COLO829 (cell line): ENCODE results near the gene TNFAIP8L2.
A peak's percentile ranks its signal among the peaks of the same experiment; 100 is the strongest.
"Not testable (repeated sequence)": the region's sequence is repeated elsewhere in the genome, so short reads cannot be mapped to it uniquely, and the experiment has no call there.

Source experiments
- DNase-seq: peaks from one replicate; pipeline ENCODE4 v3.0.0; 2012; ENCODE audit warnings: low spot score

The TNFAIP8L2 gene

GRCh38 chr1:151146072-151146411 lies 10.4 kb upstream of the TNFAIP8L2 start:
- DNase-seq = no peak

DNA sequence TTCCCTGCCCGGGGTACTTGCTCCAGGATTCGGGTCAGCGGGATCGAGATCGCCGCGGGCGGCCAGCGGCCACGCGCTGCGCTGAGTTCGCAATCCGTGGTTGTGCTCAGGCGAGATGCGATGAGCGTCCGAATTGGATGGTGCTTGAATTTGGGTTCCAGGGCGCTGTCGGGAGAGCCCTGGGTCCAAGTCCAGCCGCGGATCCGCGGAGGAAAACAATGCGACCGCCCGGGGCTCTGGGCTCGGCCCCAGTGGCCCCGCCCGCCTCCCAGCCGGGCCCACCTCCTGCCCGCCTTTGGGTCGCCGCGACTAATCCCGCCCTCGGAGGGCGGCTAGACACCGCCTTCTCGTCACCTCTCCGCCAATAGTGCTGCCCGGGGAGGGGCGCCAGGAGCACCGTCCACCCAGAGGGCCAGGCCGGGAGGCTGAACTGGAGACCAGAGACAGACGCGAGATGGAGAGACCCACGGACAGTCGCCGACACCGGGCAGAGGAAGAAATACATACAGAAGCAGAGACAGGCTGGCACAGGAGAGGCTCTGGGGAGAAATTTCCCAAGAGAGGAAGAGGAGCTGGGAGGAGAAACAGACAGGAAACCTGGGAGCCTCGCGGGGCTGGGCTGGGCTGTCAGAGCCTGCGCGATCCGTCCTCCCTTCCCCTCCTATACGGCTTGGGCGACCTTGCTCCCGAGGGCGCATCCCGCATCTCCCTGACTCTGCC lies 9.9 kb upstream of the TNFAIP8L2 start, which contains the start of gene SEMA6C:
Gene SEMA6C (minus strand): TSS at position 220 of the 720 bp plus-strand sequence. CDS start 4,010 bp downstream, outside the sequence.
- peak; percentile 83 for DNase-seq

DNA sequence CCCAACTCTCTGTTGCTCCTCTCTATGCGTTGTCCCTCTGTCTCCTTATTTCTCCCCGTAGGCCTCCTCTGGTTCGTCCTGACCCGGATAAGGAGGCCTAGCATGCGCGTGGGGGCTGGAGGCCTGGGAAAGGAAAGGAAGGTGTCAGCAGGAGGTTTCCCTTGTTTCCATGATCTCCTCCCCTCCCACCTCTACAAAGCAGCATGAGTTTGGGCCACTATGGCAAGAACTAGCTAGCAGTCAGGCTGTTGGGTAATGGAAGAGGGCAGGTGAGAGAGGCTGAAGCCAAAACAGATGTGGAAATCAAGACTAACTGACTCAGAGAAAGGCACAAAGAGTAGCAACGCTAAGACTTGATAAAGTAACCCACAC lies 9.3 kb upstream of the TNFAIP8L2 start:
- DNase-seq = no peak

GRCh38 chr1:151147665-151148064 lies 8.8 kb upstream of the TNFAIP8L2 start:
- DNase-seq = no peak

GRCh38 chr1:151157067-151157531 lies 650 bp downstream of the TNFAIP8L2 start:
- DNase-seq = no peak

DNA sequence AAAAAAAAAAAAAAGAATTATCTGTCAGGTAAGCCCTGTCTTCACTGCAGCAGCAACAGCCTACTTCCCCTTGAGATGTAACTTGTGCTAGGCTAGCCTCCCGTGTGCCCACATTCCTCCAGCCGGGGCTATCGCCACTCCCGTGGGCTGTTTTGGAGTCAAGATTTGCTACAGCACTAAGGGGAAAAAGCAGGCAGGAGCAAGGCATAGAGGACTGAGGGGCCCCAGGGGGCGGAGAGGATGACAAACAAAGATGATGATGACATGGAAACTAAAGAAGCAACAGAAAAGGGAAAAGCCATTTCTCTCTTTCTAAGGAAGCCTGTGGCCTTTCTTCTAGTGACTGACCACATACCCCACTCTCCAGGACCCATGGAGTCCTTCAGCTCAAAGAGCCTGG lies 1.9 kb downstream of the TNFAIP8L2 start:
- DNase-seq = no peak

GRCh38 chr1:151158751-151159251 lies 2.4 kb downstream of the TNFAIP8L2 start:
- no peak for DNase-seq

DNA sequence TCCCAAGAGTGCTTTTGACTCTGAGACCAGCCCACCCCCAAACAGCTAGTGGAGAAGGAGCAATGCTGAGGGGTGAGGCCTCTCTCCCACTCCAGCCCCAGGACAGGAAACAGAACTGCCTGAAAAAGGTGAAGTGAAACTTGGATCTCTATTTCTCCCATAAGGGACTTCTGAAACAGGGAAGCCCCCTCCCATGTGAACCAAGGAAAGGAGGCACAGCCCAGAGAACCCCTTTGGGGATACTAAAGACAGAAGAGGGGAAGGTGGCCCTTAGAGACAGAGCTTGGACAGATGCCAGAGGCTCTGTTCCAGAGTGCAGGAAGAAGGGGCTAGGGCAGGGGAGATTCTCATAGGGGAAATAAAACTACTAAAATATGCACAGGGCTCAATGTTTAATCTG lies 2.9 kb downstream of the TNFAIP8L2 start:
- DNase-seq = no peak

DNA sequence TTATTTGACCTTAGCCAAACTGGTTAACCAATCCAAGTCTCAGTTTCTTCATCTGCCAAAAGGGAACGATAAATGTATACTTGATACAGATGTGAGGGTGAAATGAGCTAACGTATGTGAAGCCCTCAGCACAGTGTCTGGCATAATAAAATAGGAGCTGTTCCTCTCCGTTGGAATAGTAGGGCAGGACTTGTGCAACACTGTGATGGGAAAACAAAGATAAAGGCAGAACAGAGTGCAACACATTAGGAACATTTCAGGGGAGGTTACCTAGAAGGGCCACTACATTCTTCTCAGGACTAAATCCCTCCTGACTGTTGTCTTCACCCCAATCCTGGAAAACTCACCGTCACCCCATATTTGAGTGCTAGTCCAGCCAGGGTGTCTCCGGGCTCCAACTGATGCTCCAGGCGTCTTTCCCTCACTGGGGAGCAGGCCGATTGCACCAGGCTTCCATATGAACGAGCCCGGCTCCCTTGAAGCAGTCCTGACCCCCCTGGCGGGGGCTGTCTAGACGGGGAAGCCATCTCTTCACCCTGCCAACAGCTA lies 8.4 kb downstream of the TNFAIP8L2 start:
- no peak for DNase-seq

DNA sequence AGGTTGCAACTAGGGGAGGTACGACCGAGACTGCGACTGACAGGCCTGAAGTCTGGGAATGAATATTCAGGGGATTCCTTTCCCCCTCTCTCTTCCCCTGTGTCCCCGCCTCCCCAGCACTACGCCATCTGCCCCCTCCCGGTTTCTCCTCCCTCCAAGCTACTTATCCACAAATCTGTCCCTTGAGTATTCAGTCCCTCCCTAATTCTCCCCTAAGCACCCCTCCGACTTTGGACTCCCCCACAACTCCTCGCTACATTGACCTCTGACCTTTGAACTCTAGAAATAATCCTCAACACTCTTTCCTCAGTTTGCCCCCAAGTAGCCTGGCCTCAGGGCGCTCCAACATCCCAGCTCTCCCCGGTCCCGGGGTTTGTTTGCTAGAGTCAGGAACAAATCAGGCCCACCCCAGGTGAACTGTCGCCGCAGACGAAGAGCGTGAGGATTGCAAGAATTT lies 8.9 kb downstream of the TNFAIP8L2 start:
- peak; percentile 48 for DNase-seq

DNA sequence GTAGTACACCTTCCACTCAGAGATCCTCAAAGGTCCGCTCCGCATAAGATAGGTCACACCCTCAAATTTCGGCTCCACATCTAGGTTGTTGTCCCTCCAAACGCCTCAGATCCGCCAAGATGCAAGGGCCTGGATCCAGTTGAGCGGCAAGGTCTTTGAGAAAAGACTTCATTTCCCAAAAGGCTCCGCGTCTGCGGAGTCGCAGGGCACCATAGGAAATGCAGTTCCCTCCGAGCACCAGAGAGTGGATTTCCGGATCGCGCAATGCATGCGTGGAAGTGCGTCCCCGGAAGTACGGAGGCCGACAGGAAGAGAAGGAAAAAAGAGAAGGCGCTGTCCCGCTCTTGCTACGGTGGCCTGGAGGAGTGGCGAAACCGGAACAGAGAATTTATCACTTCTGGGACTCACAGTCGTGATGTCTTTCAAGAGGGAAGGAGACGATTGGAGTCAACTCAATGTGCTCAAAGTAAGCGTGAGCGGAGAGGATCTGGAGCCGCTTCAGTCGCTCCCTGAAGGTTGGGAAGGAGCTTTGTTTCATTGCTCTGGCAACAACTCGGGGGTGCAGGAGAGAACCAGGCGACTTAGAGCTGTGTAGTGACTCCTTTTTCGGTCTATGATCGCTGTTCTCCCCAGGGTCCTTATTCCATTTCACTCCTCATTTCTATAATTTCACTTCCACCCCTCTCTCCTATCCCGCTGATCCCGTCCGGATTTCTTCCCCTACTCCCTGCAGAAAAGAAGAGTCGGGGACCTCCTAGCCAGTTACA lies 9.5 kb downstream of the TNFAIP8L2 start, which contains the start of the genes LYSMD1 and SCNM1:
Gene LYSMD1 (minus strand): TSS at position 165 of the 767 bp plus-strand sequence. CDS start 644 bp downstream, outside the sequence.
Gene SCNM1 (plus strand): TSS at position 407 of the 767 bp plus-strand sequence. CDS start 9 bp downstream, at position 416.
- peak; percentile 100 for DNase-seq

- peak; percentile 57 for DNase-seq
Measured at GRCh38 chr1:151166505-151166956, 10.1 kb downstream of the TNFAIP8L2 start.

DNA sequence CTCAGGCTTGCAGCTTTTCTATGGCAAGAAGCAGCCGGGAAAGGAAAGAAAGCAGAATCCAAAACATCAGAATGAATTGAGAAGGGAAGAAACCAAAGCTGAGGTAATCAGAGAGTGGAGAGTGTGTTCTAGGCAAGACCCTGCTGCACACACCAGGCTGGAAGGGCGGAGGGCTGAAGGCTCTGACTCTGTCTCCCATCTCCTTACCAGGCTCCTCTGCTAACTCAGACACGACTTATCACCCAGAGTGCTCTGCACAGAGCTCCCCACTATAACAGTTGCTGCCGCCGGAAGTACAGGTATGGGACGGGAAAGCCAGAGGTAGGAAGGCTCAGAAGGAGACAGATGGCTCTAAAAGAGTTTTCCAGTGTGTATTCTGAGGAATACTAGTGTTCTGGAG lies 10.7 kb downstream of the TNFAIP8L2 start:
- no peak for DNase-seq

GRCh38 chr1:151171190-151171589 lies 14.7 kb downstream of the TNFAIP8L2 start:
- no peak for DNase-seq

DNA sequence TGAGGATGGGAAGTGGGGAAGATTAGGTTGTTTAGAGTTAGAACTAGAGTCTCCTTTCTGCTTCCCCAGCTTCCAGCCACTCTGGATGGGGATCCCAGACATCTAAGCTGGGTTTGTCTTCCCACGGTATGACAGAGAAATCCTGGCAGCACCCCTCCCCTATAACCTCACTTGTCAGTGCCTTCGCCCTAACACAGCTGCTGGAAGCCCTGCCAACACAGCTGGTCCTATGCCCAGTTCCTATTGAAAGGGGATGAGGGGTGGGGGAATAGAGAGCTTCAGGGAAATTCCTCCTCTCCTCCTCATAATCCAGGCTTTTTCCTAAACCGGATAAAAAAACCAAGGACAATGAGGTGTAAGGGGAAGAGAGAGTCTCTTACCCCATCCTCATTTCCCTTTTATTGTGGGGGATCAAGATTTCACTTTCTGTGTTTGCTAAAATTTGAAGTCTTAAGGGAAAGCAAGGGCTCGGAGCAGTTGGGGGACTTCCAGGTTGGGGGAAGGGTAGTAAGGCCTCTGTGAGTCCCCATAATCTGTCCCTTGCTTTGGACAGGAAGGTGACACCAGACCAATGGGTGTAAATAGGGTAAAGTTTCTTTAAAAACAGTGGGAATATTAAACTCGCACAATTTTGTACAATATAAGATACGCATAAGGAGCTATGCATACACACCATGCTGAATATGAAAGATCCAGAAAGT lies 18.7 kb downstream of the TNFAIP8L2 start:
- no peak for DNase-seq

GRCh38 chr1:151175863-151176262 lies 19.4 kb downstream of the TNFAIP8L2 start, which contains the start of gene TMOD4:
Gene TMOD4 (minus strand): TSS chr1:151175981. CDS start chr1:151174875, 1,106 bp downstream.
- no peak for DNase-seq

DNA sequence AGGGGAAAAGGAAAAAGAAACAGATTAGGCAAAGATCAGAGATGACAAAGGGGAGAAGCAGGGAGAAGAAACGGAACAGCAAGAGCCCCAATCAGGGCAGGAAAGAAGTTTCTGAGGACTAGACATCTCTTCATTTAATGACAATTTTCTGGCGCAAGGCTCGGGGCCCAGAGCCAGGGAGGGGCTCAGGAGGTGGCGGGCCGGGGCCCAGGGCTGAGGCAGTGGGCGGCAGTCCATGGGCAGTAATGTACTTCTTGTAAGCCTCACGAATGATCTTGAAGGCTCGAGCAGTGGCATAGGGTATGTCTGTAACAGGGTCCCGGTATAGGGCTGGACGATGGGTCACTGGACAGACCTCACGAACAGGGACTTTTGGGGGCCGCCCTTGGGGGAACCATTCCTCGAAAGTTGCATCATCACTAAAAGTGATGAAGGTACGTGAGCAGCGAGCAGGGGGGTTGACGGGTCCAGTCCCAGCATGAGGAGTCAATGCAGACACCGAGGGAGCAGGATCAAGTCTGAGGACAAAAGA lies 20.1 kb downstream of the TNFAIP8L2 start:
- DNase-seq = no peak

DNA sequence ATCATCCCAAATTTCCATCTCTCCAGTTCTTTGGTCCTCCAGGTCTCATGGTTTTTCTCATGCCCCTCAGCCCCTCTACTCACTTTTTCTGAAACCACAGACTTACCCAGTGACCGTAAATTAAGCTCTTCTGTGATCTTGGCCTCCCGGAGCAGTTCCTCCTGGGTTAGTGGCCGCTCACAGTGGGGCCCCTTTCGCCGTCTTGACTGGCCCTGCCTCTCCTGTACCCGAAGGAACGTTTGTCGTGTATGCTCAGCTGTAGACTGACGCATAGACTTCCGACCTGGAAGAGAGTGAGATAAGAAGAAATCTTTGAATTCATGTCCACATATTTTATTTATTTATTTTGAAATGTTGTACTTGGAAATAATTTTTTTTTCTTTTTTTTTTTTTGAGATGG lies 27.8 kb downstream of the TNFAIP8L2 start:
- DNase-seq = no peak

GRCh38 chr1:151187205-151187604 lies 30.8 kb downstream of the TNFAIP8L2 start:
- DNase-seq = no peak

GRCh38 chr1:151188667-151189066 lies 32.2 kb downstream of the TNFAIP8L2 start:
- not testable (repeated sequence) for DNase-seq
